GM12874 (cell line): ENCODE measurements around the gene ZNF469.

Experiments used
- CTCF ChIP-seq: IDR thresholded peaks from 2 replicates; pipeline ENCODE4 v1.5.1; 2011; ENCODE audit warnings: low read depth, mild to moderate bottlenecking, control low read depth, low read length, moderate library complexity; ENCODE audit not compliant: insufficient read depth

Gene ZNF469

DNA sequence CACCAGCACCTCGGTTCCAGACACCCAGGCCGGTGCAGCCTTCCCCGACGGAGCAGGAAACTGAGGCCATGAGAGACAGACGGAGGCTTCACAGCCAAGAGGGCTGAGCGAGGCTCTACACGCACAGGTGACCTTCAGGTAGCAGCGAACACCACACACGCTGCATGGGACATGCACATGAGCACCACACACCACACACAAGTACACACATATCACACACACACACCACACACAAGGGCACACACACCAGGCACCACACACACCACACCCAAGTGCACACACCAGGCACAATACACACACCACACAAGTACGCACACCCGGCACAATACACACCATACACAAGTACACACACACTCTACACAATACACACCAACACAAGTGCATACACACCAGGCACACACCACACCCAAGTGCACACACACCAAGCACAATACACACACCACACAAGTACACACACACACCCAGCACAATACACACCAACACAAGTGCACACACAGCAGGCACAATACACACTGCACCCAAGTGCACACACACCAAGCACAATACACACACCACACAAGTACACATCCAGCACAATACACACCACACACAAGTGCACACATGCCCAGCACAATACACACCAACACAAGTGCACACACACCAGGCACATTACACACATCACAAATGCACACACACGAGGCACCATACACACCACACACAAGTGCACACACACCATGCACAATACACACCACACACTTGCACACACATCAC is 33.4 kb upstream of the ZNF469 start:
- TF ChIP-seq CTCF = no peak

DNA sequence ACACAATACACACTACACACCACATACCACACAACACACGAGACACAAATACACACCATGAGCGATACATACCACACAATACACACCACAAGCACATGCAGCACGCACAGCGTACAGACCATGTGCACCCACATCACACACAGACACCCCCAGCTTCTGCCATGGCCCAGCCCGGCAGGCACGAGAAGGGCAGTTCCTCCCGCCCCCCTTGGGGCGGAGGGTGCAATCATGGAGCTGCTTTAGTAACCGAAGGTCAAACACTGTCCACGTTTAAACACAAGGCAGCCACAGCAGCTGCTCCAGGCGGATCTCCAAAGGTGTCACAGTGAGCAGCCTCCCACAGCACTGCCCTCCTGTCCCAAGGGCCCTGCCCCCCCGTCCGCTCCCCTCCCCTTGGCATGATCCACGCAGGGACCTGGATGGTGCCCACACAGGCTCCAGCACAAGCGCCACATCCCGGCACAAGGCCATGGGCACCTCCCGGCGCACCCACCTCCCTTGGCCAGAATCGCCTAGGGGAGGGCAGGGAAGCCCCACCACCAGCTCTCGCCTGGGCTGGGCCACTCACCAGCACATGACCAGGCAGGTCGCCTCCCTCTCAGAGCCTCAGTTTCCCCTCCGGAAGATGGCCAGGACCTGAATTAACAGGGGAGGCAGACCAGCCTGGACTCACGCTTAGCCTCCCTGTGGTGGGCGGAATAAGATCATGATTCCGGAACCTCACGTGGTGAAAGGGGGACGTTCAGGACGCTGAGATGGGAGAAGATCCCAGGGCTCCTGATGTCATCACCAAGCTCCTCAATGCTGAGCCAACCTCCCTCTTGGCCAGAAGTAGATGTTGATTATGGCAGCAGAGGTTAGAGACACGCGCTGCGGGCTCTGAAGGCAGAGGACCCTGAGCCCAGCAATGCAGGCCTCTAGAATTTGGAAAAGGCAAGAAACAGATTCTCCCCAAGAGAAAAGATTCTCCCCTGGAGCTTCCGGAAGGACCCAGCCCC is 32.6 kb upstream of the ZNF469 start:
- TF ChIP-seq CTCF = no peak

DNA sequence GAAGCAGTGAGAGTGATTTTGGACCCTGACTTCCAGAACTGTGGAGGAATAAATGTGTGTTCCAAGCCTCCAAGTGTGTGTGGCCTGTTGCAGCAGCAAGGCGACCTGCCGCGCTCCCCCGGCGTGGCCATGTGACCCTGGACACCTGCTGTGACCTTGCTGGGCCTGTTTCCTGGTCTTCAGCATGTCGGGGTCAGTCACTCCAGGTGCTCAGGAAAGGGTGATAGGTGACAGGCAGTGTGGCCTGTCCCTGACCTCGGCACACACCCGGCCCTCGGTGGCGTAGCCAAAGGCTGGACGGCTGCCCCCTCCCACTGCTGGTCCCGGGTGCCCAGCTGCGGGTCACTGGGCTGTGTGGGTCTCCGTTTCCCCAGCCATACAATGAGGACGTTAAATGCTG is 31.8 kb upstream of the ZNF469 start:
- TF ChIP-seq CTCF = no peak

DNA sequence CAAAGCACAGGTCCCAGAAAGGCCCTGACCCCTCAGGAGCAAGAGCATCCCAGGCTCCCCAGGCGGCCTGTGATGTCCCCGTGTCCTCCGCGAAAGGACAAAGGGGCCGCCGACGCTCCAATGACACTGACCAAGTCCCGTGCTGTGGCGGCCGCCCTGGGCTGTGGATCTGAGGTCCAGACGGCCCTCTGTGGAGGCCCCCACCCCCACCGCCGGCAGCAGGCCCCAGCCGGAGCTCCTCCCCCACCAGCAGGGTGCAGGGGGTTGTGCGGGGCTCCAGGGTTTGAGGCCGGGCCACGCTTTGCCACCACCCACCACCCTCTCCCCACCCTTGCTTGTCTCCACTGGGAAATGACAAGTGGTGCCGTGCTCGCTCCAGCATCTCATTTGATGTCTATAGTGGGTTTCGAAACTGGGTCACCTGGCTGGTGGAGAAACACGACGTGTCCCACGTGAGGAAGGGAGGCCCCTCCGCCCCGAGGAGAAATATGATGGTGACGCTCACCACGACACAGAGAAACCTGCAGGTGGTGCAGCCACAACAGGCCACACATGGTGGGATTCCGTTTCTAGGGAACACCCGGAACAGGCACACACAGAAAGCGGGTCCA is 31.2 kb upstream of the ZNF469 start:
- no peak for TF ChIP-seq CTCF

- no peak for TF ChIP-seq CTCF
Observed at GRCh38 chr16:88352261-88353200, 30.2 kb upstream of the ZNF469 start.

GRCh38 chr16:88353232-88353631 is 29.5 kb upstream of the ZNF469 start:
- no peak for TF ChIP-seq CTCF
